Calu3 (cell line): ENCODE measurements around the gene BCKDHA. TPM values are rescaled to one million over a fixed set of nuclear protein-coding genes. Genes with fewer than 3 reads are reported as not detected.
A peak's percentile ranks its signal among the peaks of the same experiment; 100 is the strongest.
"Not testable (repeated sequence)": the region's sequence is repeated elsewhere in the genome, so short reads cannot be mapped to it uniquely, and the experiment has no call there.

ENCODE experiments used
- BruUV-seq: library from RNA; stranded (reverse); fragments of 400-500 nt; replicated peaks from 2 replicates; lab custom pipeline; 2021; lab: Mats Ljungman, UMichigan
- CTCF ChIA-PET: fragments of 300-600 bp; sonication (Branson Sonifier 250); formaldehyde crosslinking; loops from one replicate; lab custom pipeline; 2022; ENCODE audit warnings: antibody characterized with exemption; lab: Charles Lee
- DNase-seq: peaks from one replicate; pipeline ENCODE4 v3.0.0; 2022
- H3K27ac Mint-ChIP-seq: one replicate; pipeline ENCODE4 v1.8.0; 2022; ENCODE audit warnings: mixed read lengths; ENCODE audit not compliant: unreplicated experiment
- H3K27me3 Mint-ChIP-seq: one replicate; pipeline ENCODE4 v1.8.0; 2022; ENCODE audit warnings: mixed read lengths; ENCODE audit not compliant: unreplicated experiment
- H3K36me3 Mint-ChIP-seq: one replicate; pipeline ENCODE4 v1.8.0; 2022; ENCODE audit warnings: mild to moderate bottlenecking, moderate library complexity, mixed read lengths; ENCODE audit not compliant: insufficient read depth, unreplicated experiment
- H3K4me1 Mint-ChIP-seq: one replicate; pipeline ENCODE4 v1.8.0; 2022; ENCODE audit warnings: mild to moderate bottlenecking, low read depth, mixed read lengths; ENCODE audit not compliant: unreplicated experiment
- H3K4me3 Mint-ChIP-seq: one replicate; pipeline ENCODE4 v1.8.0; 2022; ENCODE audit warnings: mild to moderate bottlenecking, low read depth, moderate library complexity, mixed read lengths; ENCODE audit not compliant: unreplicated experiment
- H3K9me3 Mint-ChIP-seq: one replicate; pipeline ENCODE4 v1.8.0; 2022; ENCODE audit warnings: low read depth, mixed read lengths; ENCODE audit not compliant: unreplicated experiment
- CTCF ChIP-seq: fragments of 200-600 bp; IDR thresholded peaks from one replicate; pipeline ENCODE4 v1.8.0; 2022; ENCODE audit warnings: antibody characterized with exemption; ENCODE audit not compliant: unreplicated experiment
- intact Hi-C: fragments of 100-400 bp; cut with micrococcal nuclease; formaldehyde crosslinking; loops from one replicate; pipeline ENCODE4 v1.10.0; 2022; ENCODE audit not compliant: unreplicated experiment
- total RNA-seq: library from RNA; stranded (reverse); gene quantifications from 2 replicates; pipeline ENCODE4 v1.2.3, GENCODE V29; 2022

Gene BCKDHA
- total RNA-seq, 1 experiment from 2014 or later: 19.8 TPM

GRCh38 chr19:41455936-41456335 lies 58.3 kb downstream of the BCKDHA start:
- Mint-ChIP-seq H3K36me3 (no peaks in the 10 kb centered on the region), H3K27ac (no peak overlapping the region), H3K4me1 (peaks cover 24% of the 10 kb centered on the region), H3K4me3 (no peak overlapping the region), H3K9me3 (no peaks in the 10 kb centered on the region), H3K27me3 (peaks cover 31% of the 10 kb centered on the region)
- no peak for TF ChIP-seq CTCF
- DNase-seq: no peak
- CTCF ChIA-PET: interaction anchor here (0.7 to 1.9 kb wide), 6 partner anchors 8 to 908 kb away, joined by 3 to 11 read pairs (median 4); partner anchors contain the start of gene DMAC2
- BruUV-seq: no TSS peak
- intact Hi-C loops: no loop called here

- H3K4me1 Mint-ChIP-seq: peaks cover 24% of the 10 kb centered on the region
- BruUV-seq: no TSS peak
- DNase-seq: no peak
- no peaks in the 10 kb centered on the region for H3K36me3 Mint-ChIP-seq
- H3K27me3 Mint-ChIP-seq: peaks cover 31% of the 10 kb centered on the region
- H3K4me3 Mint-ChIP-seq: no peak overlapping the region
- TF ChIP-seq CTCF: no peak
- CTCF ChIA-PET: interaction anchor here (0.6 to 1.9 kb wide), 8 partner anchors 9 to 908 kb away, joined by 3 to 11 read pairs (median 4); partner anchors contain the start of gene DMAC2
- intact Hi-C loops: no loop called here
- H3K9me3 Mint-ChIP-seq: no peaks in the 10 kb centered on the region
- H3K27ac Mint-ChIP-seq: no peak overlapping the region
Observed at GRCh38 chr19:41456342-41456918, 58.8 kb downstream of the BCKDHA start.

GRCh38 chr19:41457241-41457640 lies 59.6 kb downstream of the BCKDHA start:
- Mint-ChIP-seq H3K36me3 (no peaks in the 10 kb centered on the region), H3K4me3 (no peak overlapping the region), H3K4me1 (peaks cover 29% of the 10 kb centered on the region), H3K27ac (no peak overlapping the region), H3K9me3 (no peaks in the 10 kb centered on the region), H3K27me3 (peaks cover 31% of the 10 kb centered on the region)
- CTCF ChIA-PET: interaction anchor here (0.6 to 1.9 kb wide), 8 partner anchors 8 to 585 kb away, joined by 3 to 11 read pairs (median 5); partner anchors contain the start of genes DMAC2 and ERICH4
- DNase-seq: no peak
- BruUV-seq: no TSS peak
- intact Hi-C loops: no loop called here
- no peak for TF ChIP-seq CTCF

- CTCF ChIA-PET: no interaction called here
Observed at GRCh38 chr19:41462497-41462896, 64.9 kb downstream of the BCKDHA start.

GRCh38 chr19:41463257-41464256 lies 65.9 kb downstream of the BCKDHA start:
- H3K27ac Mint-ChIP-seq: peak overlapping the region; percentile 14
- peak overlapping the region; percentile 61 for H3K4me3 Mint-ChIP-seq
- peaks cover 28% of the 10 kb centered on the region for H3K4me1 Mint-ChIP-seq
- intact Hi-C loops: loop anchor here (5.0 kb wide), 1 partner anchor 109 kb away; no protein-coding TSS in a partner anchor
- H3K27me3 Mint-ChIP-seq: peaks cover 52% of the 10 kb centered on the region
- H3K36me3 Mint-ChIP-seq, BruUV-seq, CTCF ChIA-PET, H3K9me3 Mint-ChIP-seq: not testable (repeated sequence)
- DNase-seq: peak; percentile 24

More at GRCh38 chr19:41462497-41462896, 64.9 kb downstream of the BCKDHA start:
- peaks cover 31% of the 10 kb centered on the region for H3K4me1 Mint-ChIP-seq
- no peaks in the 10 kb centered on the region for H3K9me3 Mint-ChIP-seq
- intact Hi-C loops: loop anchor here (5.0 kb wide), 1 partner anchor 110 kb away; no protein-coding TSS in a partner anchor
- peak overlapping the region; percentile 61 for H3K4me3 Mint-ChIP-seq
- H3K27ac Mint-ChIP-seq: no peak overlapping the region
- no TSS peak for BruUV-seq
- peaks cover 49% of the 10 kb centered on the region for H3K27me3 Mint-ChIP-seq
- DNase-seq: peak; percentile 51
- peaks cover 8% of the 10 kb centered on the region for H3K36me3 Mint-ChIP-seq
- TF ChIP-seq CTCF: no peak
